ENCODE results near the gene NRP2.

DNA sequence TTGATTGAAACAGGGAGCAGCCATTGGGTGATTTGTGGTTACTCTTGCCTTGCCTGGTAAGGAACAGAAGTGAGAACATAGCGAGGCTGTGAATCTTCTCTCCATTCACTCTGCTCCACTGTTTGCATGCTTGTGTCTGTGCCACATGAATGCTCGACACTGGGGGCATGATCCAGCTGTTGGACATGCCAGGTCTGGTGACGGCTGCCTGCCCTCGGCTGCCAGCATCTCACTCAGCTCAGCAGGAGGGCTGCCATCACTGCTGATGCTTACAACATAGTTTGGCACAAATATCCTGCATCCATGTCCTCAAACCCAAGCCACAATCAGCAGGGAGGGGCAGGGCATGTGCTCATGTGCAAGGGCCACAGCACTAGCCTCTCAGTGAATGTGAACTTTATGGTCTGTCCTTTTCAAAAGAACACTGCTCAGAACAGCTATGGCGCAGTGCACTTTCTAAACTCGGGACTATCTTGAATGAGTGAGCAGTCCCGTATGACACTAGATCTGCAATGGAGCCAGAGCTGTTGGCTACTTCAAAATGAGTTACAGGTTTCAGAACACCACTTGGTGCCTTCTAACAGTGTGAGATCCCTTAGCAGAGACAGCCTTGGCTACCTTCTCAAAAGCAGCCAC is 126.3 kb downstream of the NRP2 start:
- TF ChIP-seq, protein P1, sequence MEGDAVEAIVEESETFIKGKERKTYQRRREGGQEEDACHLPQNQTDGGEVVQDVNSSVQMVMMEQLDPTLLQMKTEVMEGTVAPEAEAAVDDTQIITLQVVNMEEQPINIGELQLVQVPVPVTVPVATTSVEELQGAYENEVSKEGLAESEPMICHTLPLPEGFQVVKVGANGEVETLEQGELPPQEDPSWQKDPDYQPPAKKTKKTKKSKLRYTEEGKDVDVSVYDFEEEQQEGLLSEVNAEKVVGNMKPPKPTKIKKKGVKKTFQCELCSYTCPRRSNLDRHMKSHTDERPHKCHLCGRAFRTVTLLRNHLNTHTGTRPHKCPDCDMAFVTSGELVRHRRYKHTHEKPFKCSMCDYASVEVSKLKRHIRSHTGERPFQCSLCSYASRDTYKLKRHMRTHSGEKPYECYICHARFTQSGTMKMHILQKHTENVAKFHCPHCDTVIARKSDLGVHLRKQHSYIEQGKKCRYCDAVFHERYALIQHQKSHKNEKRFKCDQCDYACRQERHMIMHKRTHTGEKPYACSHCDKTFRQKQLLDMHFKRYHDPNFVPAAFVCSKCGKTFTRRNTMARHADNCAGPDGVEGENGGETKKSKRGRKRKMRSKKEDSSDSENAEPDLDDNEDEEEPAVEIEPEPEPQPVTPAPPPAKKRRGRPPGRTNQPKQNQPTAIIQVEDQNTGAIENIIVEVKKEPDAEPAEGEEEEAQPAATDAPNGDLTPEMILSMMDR (conservative IDR thresholded peaks at IDR 0.05; ENCODE audit: low read length): no peak
- TF ChIP-seq EZH2phosphoT487 (IDR thresholded peaks at IDR 0.05; ENCODE audit: borderline replicate concordance): no peak
